Measurements from ENCODE around the gene RBX1.

RBX1 gene

DNA sequence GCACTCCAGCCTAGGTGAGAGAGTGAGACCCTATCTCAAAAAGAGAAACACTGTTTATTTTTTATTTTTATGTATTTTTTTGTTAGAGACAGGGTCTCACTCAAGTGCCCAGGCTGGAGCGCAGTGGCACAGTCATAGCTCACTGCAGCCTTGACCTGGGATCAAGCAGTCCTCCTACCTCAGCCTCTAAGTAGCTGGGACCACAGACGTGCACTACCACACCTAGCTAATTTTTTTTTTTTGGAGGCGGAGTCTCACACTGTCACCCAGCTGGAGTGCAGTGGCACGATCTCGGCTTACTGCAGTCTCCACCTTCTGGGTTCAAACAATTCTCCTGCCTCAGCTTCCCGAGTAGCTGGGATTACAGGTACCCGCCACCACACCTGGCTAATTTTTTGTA is 6.4 kb downstream of the RBX1 start:
- no peak for TF ChIP-seq GATA3 (IDR thresholded peaks at IDR 0.05; ENCODE audit: low read depth, low read length)
- no peak for TF ChIP-seq GATA2 (IDR thresholded peaks at IDR 0.05; ENCODE audit: low read depth, low read length)

- no peak for TF ChIP-seq GATA2 (IDR thresholded peaks at IDR 0.05; ENCODE audit: low read depth, low read length)
- no peak for TF ChIP-seq GATA3 (IDR thresholded peaks at IDR 0.05; ENCODE audit: low read depth, low read length)
Observed at GRCh38 chr22:40958299-40958698, 7.1 kb downstream of the RBX1 start.

- TF ChIP-seq GATA2 (IDR thresholded peaks at IDR 0.05; ENCODE audit: low read depth, low read length), result no peak
Observed at GRCh38 chr22:40960145-40960544, 9.0 kb downstream of the RBX1 start.

GRCh38 chr22:40965936-40966725 is 15.0 kb downstream of the RBX1 start:
- no peak for TF ChIP-seq GATA3 (IDR thresholded peaks at IDR 0.05; ENCODE audit: low read depth, low read length)
- TF ChIP-seq GATA2 (IDR thresholded peaks at IDR 0.05; ENCODE audit: low read depth, low read length), result no peak

- no peak for TF ChIP-seq GATA3 (IDR thresholded peaks at IDR 0.05; ENCODE audit: low read depth, low read length)
- TF ChIP-seq GATA2 (IDR thresholded peaks at IDR 0.05; ENCODE audit: low read depth, low read length), result no peak
Observed at GRCh38 chr22:40966726-40967085, 15.5 kb downstream of the RBX1 start.

DNA sequence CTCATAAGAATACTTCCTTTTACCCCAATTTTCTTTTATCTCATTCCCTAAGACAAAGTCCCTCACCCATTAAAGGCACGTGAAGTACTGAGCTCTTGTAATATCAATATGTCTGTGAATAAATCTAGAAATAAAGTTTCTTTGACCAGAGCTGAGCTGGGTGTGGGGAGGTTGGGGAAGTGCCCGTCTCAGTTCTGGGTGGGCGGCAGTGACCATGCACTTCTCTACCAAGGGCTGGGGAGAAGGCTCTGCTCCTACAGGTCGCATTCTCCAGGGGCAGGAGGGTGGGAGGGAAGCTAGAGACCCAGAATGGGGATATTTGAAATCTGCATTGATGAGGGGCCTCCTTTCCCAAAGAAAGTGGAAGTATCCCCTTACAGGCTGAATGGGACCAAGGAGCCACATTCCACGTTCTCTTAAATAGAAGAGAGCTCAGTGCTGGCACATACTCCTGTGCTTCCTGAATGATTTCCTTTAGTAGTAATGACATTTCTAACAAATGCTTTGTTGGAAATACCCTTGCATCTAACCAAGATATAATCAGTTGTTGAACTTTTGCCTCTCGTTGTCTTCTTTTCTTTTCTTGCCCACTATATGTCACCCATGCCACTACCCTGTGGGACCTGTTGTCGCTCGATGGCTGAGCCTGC is 16.1 kb downstream of the RBX1 start:
- TF ChIP-seq GATA3 (IDR thresholded peaks at IDR 0.05; ENCODE audit: low read depth, low read length), result no peak
- TF ChIP-seq GATA2 (IDR thresholded peaks at IDR 0.05; ENCODE audit: low read depth, low read length), result no peak

GRCh38 chr22:40972587-40972986 is 21.4 kb downstream of the RBX1 start:
- no peak for TF ChIP-seq GATA3 (IDR thresholded peaks at IDR 0.05; ENCODE audit: low read depth, low read length)
- TF ChIP-seq GATA2 (IDR thresholded peaks at IDR 0.05; ENCODE audit: low read depth, low read length), result no peak

DNA sequence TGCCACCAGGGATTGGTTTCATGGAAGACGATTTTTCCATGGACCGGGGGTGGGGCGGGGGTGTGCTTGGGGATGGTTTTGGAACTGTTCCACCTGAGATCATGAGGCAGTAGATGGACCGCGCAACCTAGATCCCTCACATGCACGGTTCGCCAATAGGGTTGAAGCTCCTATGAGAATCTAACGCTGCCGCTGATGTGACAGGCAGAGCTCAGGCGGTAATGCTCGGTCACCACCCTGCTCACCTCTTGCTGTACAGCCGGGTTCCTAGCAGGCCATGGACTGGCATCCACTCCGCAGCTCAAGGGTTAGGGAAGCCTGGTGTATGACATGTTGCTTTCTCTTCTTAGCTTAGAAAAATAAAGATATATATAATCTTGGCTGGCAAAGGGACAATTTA is 22.0 kb downstream of the RBX1 start:
- TF ChIP-seq GATA3 (IDR thresholded peaks at IDR 0.05; ENCODE audit: low read depth, low read length), result no peak
- no peak for TF ChIP-seq GATA2 (IDR thresholded peaks at IDR 0.05; ENCODE audit: low read depth, low read length)

DNA sequence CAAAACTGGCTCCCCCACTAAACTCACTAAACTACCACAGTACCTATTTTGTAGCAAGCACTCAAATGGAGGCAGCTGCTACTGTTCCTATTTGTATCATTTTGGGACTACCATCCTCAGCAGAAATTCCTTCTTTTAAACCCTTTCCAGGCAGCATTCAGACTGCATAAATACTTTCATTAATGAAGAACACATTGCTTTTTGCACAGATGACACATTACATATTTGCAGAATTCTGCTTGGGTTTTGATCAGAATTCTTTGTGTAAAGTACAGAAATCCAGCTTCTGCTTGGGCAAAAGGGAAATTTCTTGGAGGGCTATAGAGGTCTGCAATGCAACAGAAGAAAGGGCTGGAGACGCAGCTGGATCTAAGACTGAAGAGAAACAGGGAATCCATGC is 24.2 kb downstream of the RBX1 start:
- TF ChIP-seq GATA3 (IDR thresholded peaks at IDR 0.05; ENCODE audit: low read depth, low read length), result no peak
- TF ChIP-seq GATA2 (IDR thresholded peaks at IDR 0.05; ENCODE audit: low read depth, low read length), result no peak

GRCh38 chr22:40976866-40977700 is 25.9 kb downstream of the RBX1 start:
- TF ChIP-seq GATA3 (IDR thresholded peaks at IDR 0.05; ENCODE audit: low read depth, low read length), result no peak
- TF ChIP-seq GATA2 (IDR thresholded peaks at IDR 0.05; ENCODE audit: low read depth, low read length), result no peak

- TF ChIP-seq GATA3 (IDR thresholded peaks at IDR 0.05; ENCODE audit: low read depth, low read length) (no peak), GATA2 (IDR thresholded peaks at IDR 0.05; ENCODE audit: low read depth, low read length) (no peak)
Observed at GRCh38 chr22:40979198-40979597, 28.0 kb downstream of the RBX1 start.

- TF ChIP-seq GATA3 (IDR thresholded peaks at IDR 0.05; ENCODE audit: low read depth, low read length) (no peak), GATA2 (IDR thresholded peaks at IDR 0.05; ENCODE audit: low read depth, low read length) (no peak)
Observed at GRCh38 chr22:40979871-40980270, 28.7 kb downstream of the RBX1 start.

- TF ChIP-seq GATA3 (IDR thresholded peaks at IDR 0.05; ENCODE audit: low read depth, low read length), result no peak
- no peak for TF ChIP-seq GATA2 (IDR thresholded peaks at IDR 0.05; ENCODE audit: low read depth, low read length)
Observed at GRCh38 chr22:40982482-40983385, 31.6 kb downstream of the RBX1 start.

DNA sequence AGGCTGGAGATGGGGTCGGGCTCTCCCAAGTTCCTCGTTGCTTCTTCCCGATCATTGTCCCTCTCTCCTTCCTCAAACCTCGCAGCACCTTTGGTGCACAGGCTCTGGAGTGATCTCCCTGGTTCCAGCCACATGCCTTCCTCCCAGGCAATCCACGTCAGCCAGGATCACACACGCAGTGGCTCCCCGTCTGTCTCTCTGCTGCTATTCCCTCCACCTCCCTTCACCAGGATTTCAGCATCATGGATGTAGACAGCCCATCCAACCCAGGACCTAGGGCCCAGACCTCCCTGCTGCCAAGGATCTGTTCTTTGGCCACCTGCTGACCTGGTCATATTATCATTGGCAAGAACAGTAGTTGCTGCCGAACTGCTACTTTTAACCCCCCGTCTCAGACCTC is 40.1 kb downstream of the RBX1 start:
- TF ChIP-seq GATA2 (IDR thresholded peaks at IDR 0.05; ENCODE audit: low read depth, low read length), result no peak
- no peak for TF ChIP-seq GATA3 (IDR thresholded peaks at IDR 0.05; ENCODE audit: low read depth, low read length)

All from SH-SY5Y (cell line).